HG03520 (cell line): Measurements from ENCODE around the gene FNDC1.

ENCODE experiments used
- ATAC-seq: cut with Tn5 transposase; IDR thresholded peaks from one replicate; pipeline ENCODE4 v1.9.1; 2021; ENCODE audit warnings: mild to moderate bottlenecking, moderate library complexity; ENCODE audit not compliant: unreplicated experiment

The FNDC1 gene

DNA sequence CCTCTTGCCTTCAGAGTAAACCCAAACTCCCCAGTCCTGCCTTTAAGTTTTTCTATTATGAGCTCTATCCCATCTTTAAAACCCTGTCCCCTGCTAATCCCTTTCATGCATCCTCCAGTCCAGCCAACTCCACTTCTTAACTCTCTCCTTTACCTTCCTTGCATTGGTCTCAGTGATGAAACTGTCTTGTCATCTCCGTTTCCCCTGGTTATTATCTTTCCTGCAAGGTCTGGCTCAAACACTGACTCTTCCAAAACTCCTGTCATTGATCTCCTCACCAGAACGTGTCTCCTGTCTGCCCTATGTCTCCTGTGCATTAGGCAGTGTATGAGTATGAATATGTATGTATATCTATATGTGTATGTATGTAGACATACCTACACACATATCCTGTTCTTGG lies 11.8 kb upstream of the FNDC1 start:
- no peak for ATAC-seq

DNA sequence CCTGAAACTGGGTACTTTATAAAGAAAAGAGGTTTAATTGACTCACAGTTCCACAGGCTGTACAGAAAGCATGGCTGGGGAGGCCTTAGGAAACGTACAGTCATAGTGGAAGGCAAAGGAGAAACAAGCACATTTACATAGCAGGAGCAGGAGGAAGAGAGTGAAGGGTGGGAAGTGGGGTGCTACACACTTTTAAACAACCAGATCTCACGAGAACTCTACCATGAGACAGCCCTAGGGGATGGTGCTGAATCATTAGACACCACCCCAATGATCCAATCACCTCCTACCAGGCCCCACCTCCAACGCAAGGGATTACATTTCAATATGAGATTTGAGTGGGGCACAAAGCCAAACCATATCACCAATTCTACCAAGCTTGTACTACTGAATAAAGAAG lies 7.4 kb upstream of the FNDC1 start:
- ATAC-seq, result no peak

DNA sequence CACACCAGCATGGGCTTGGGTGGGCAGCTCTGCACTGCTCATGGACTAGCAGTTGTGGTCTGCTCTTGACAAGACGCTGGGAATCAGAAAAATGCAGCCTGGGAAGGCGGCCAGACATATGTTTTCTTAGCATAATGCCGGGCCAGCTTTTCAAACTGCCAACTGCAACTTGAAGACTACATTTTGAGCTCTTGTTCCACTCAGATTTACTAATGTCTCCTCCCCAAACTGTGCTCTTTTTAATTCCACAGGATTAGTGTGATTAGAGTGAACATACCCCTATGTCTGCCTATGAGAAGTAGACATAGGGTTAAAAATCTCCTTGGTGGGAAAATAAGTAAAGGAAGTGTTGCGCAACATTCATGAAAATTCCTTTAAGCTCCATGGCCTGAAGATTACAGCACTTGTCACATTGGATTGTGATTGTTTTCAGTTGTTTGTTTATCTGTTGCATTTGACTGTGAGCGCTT lies 5.3 kb upstream of the FNDC1 start:
- ATAC-seq, result no peak

DNA sequence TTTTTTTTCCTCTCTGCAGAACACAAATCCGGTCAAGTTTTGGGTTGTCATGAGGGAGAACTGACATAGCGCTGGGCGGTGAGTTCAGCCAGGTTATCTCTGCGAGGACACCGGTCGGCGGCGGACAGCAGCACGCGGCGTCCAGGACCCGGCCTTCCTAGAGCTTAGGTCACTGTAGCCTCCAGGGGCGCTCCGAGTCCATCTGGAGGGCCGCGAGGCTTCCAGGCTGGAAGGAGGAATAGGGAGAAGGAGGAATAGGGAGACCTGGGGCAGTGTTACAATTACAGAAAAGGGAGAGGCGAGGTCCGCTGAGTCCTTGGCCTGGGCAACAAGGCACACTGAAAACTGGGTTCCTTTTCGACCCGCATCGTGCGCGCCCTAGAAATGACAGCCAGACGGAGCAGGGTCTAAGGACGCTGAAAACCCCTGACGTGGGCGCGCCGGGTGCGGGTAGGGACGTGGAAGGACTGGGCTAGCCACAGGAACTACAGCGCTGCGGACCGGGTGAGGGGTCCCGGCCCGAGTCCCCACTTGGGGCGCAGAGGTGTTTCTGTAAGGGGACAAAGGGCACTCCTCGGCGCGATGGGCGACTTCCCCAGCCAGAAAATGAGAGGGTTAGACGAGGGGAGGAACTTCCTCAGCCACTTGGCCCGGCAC lies 536 bp upstream of the FNDC1 start:
- no peak for ATAC-seq

DNA sequence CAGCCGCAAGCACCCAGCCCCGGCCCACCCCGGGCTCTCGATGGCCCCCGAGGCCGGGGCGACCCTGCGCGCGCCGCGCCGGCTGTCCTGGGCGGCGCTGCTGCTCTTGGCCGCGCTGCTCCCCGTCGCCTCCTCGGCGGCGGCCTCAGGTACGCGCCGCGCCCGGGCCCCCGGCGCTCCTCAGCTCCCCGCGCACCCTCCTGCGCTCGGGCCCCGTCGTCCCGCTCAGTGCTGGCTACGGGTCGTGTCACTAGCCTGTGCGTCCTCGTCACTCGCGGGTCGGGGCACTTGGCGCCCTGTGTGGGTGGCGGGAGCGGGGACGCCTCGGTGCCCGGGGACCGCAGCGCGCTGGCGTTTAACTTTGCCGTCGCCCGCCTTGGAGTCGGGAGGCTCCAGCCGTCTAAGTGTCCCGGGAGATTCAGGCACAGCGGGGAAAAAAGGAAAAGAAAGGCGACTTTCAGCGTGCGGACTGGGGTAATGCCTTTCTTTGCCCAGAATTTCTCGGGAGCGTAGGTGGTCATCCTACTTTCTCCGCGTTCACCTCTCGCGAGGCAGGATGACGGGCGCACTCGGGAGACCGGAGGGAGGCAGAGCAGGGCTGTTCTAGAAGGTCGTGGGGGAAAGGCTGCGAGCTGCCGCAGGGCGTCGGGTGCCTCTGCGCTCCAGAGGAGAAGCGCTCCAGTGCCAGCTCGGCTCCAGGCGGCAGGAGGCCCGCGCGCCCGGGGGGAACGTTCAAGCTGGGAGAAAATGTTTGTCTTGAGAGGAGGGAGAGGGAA lies 545 bp downstream of the FNDC1 start:
- no peak for ATAC-seq

DNA sequence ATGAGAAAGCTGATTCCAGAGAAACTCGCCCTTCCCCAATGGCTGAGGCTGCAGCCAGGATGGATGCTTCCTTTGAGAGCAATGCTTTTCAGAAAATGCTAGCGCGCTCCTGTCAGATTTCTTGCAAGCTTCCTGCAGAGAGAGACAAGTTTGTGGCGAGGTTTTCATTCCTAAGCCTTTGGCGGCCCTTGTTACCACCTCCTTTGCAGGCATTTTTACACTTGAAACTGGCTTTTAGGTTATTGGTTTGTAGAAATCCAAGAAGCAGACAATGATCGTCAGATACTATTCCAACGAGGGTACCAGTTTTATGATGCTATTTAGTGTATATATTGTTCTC lies 1.1 kb downstream of the FNDC1 start:
- ATAC-seq, result no peak

DNA sequence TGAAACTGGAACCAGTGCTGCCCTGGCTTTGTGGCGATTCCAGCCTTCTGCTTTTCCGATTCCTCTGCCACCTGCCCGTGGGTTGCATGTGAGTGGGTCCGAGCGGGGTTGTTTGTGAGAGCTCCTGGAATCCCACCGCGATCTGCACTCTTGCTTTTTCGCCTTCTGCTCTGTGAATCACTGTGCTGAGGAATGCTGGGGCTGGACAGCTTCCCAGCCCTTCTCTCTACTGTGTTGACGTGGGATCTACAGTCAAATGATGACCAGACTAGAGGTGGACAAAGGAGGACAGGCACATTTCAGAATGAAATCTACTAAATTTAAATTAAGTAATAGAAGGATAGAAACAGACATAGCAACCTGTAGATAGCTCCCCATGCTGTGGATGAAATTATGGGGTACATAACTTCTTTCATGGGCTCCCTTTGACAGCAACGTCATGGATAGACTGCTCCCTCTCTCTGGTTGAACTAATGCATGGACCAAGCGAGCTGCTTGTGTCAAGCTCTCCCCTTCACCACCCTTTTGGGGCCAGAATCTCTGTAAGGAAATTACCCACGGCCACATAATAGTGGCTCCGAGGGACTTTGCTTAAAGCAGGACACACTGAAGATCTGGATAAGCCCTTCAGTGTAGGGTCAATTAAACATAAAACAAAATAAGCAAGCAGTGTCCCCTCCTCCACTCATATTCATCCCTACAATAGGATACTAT lies 2.0 kb downstream of the FNDC1 start:
- no peak for ATAC-seq

DNA sequence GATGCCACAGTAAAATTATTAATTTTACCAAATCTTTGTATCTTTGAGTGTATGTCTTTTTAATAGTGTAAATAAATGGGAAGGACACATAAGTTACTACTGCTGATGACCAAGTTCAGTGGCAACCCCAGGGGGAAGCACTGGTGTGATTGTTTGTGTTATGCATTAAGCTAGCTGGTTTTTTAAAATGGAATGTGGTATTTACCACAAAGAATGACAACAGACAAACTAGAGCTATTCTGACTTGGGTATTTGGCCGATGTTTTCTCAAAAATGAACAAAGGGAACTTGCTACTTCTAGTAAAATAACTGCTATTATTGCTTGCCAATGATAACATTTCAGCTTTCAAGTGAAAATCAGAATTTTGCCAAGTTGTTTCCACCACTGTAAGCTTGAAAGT lies 2.9 kb downstream of the FNDC1 start:
- no peak for ATAC-seq

DNA sequence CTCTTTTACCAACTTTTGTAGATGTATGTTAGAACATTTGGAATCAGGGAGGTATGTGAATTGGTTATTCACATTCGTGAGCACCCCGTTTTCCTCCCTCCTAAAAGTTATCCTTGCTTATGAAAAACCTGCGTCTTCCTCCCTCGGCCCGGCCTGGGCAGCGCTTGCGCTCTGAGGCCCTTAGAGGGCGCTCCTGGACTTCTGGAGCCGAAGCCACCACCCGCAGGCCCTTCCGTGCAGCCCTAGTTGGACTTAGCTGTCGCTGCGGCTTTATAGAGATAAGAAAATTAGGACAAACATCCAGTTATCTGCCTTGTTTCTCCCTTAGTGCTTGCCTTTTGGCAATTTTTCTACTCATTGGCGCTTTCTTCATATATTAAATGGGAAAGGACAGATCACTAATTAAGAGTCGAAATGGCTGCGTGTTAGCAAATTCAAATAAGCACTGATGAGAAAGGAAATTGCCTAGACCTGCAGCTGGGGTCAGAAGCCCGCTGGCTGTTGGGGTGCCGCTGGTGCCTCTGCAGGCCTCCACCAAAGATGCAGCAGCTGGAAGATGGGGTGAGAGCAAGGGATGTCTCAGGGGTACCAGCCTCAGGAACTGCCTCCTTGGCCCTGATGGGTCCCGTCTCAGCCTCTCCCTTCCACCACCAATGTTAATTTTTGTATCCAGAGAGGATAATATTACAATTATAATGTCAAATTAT lies 5.2 kb downstream of the FNDC1 start:
- peak; percentile 92 for ATAC-seq

DNA sequence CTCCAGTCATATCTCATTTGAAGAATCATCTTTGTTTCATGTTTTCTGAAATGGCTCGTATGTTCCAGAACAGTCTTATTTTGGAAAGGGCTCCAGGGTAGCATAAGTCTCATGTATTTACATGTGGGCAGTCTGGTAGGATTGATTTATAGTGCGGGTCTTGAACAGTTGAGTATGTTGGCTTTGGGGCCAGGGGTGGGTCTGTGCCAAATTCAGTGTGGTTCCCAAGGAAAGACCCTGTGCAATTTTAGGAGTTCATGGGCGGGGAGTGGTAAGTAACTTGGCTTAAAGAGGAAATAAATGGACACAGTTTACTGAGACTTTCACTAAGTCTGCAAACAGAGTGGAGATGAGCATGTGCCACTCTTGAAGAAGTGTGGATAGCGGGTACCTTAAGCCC lies 7.7 kb downstream of the FNDC1 start:
- ATAC-seq, result no peak

DNA sequence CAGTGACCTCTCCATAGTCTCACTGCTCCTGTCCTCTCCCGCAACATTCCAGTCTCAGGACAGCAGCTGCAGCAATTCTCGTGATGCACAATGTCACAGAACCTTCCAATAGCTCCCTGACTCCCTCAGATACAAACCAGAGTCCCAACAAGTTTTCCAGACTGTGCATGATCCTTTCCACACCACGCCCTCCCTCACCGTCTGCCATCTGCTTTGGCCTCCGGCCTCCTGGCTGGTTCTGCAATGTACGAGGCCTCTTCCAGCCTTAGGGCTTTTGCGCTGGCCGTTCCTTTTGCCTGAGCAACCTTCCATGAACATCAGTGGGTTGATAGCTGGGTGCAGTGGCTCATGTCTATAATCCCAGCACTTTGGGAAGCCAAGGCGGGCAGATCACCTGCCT lies 9.6 kb downstream of the FNDC1 start:
- no peak for ATAC-seq

DNA sequence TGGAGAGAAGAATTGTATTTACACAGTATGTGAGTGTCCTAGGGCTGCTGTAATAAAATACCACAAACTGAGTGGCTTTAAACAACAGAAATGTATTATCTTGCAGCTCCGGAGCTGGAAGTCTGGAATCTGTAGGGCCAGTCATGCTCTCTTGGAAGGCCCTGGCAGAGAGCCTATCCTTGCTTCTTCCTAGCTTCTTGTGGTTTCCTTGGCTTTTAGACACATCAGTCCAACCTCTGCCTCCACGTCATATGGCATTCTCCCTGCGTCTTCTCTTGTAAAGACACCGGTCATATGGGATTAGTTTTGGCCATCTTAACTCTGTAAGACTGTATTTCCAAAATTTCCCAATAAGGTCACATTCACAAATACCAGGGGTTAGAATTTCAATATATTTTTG lies 10.8 kb downstream of the FNDC1 start:
- ATAC-seq, result no peak

DNA sequence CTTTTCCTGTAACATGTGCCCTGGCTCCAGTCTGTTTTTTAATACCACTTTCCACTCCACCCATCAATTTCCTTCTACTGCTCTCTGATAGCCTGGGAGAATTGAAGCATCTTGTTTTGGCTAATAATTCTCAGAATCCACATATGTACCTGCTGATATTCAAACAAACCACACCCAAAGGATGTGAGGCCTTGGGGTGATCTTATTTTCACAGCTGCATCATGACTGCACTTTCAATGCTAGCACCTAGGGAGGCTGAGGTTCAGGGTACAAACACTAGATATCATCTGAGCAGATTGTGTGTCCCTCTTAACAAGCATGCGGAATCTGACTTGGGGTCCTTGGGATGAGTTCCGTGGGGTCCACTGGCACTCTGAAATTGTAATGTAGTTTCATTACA lies 12.7 kb downstream of the FNDC1 start:
- ATAC-seq, result no peak

DNA sequence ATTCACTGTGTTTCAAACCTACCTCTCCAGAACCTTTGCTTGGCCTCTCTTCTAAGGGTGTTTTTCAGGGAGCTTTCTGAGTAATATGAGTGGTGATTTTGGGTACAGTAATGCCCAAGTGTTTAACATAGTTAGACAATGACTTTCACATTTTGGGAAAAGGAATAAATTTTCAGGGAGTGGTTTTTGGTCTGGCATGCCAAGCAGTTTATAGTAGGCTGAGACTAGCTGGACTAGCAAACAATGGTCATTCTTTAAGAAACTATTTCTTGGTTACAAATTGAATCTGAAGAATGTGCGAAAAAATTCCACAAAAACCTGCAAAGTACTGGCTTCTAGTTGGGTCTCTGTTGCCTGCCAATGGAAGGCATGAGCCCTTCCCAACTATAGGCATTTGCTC lies 15.4 kb downstream of the FNDC1 start:
- ATAC-seq, result no peak

DNA sequence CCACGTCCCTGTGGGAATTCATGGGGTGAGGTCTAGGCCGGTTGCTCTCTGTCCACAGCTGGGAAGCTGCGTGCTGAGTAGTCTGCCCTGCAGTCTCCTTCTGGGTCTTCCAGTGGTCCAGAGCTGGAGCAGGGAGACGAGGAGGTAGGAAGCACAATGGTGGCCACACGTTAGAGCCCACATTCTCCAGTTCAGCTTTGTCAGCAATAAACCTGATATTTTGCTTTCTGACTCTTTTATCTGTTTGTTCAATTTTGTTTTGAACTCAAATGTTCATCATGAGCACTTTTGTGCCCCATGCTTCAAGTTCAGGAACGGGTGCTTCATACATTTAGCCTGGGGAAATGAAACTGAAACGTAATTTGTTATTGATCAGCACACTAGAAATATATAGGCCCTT lies 21.3 kb downstream of the FNDC1 start:
- no peak for ATAC-seq

DNA sequence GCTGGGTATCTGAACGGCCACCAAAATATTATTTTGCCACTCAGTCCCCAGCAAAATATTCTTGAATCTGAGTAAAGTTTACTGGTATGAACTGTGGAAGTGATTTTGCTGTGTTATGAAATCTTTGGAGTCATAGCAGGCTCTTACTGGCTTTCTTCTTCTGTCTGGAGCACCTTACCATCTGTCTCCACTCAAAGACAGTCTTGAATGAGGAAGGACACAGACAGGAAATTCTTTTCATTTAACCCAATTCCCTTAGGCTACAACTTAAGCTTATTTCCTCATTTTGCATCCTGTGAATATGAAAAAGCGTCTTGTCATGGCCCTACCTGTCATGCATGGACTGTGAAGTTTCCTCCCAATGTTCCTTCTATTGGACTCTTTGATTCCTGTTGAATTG lies 24.7 kb downstream of the FNDC1 start:
- ATAC-seq, result no peak

DNA sequence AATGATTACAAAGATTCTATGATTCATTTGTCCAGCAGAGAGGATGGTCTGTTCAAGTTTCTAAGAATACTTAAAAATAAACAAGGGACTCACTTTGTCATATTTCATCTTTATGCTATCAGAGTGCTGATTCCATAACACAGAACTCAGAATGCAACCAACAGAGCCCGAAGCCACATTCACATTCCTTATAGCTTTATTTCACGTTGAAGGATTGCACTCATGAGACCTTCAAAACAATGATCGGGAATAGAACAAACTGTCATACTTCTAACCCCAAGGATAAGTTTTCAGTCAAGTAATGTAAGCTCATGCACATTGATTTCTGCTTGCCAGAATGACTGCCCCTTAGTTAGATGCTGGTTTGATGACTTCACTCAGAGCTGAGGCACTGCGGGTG lies 25.2 kb downstream of the FNDC1 start:
- ATAC-seq, result no peak

DNA sequence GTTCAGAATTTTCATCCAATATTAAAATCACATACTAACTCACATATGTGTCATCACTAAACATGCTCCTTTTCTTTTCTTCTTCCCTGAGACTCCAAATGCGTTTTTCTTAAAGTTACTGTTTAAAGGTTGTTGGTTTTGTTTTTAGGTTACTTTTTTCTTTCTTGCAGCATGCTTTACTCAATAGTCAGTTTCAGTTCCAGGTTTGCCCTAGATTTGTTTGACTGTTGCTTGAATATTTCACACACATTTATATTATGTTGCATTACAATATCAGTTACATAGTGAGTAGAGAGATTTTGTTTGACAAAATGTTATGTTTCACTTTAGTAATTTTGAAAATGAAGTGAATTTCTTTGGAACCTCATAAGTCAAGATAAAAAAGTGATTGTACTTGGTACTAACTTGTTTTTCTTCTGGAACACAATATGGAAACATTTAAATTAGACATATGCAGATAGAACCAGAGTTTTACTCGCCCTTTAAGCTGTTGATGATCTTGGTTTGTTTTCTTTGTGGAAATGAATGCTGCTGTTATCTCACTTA lies 27.3 kb downstream of the FNDC1 start:
- ATAC-seq, result no peak

DNA sequence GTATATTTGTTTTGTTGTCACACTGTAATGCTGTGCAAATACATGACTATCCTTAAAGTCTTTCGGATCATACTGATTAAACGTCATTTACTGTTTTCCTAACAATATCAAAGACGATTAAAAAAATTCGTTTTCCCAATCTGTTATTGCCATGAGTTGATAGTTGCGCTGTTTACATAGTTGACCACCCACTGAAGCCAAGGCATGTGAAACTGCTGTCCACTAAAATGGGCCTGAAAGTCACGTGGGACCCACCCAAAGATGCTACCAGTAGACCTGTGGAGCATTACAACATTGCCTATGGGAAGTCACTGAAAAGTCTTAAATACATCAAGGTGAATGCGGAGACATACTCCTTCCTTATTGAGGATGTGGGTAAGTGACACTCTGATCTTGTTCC lies 28.1 kb downstream of the FNDC1 start:
- ATAC-seq, result no peak

DNA sequence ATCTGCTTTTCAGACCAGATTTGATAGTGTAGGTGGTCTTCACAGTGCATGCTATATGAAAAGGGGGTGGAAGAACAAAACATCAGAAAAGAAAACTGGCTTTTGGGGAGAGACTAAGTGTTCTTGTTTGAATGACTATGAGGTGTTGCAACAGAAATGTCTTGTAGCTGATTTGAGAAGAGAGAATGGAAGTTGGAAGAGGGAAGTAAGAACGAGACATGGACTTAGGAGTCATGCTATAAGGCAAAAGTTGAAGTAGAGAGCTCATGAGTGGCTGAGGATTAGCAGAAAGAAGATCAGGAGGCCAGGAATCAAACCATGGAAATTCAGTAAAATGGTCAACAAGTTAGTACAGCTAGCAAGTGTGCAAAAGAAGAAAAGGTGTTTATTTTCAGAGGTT lies 32.1 kb downstream of the FNDC1 start:
- no peak for ATAC-seq

DNA sequence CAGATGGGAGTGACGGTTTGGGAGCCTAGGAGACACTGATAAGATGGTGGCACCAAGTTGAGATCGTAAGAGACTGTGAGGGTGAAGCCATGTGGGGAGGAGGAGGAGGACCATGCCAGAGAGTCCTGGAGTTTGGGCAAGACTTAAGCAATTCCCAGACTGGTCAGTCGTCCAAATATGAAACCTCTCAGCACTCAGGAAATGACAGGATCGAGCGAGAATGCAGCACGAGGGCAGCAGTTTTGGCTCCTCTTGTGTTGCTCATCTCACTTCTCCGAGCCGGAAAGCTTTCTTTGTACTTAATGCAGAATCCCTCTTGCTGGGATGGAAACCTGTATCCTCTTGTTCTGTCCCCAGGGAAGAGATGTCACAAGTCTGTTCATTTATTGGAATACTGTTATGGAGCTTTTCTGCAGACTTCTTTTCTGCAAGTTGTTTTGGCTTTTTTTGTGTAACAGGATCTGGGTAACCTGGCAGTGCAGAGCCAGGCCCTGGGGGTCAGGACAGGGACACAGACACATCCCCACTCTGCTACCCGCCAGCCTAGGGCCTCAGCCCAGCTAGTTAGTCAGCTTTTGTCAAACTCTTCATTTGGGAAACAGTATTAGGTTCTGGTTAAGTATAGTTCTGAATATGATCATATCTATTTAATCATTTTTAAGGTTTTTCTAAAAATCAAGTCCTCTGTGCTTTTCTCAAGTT lies 34.3 kb downstream of the FNDC1 start:
- ATAC-seq, result no peak
